Tongue (tissue), 2 donors: Measurements from ENCODE around the gene ESYT3. TPM values are rescaled to one million over a fixed set of nuclear protein-coding genes. Genes with fewer than 3 reads are reported as not detected.
A peak's percentile ranks its signal among the peaks of the same experiment; 100 is the strongest.

Source experiments
- DNase-seq: peaks from one replicate; pipeline ENCODE4 v3.0.0-alpha.2; 2015
- total RNA-seq: library from RNA; depleted of rRNA; stranded (reverse); fragments of >200 nt; gene quantifications from one replicate; pipeline ENCODE4 v1.2.3, GENCODE V29; 2014

Gene ESYT3
- total RNA-seq, result 5.8 TPM

GRCh38 chr3:138434276-138434874 lies at the start of gene ESYT3:
Gene ESYT3 (plus strand): TSS chr3:138434616. CDS start chr3:138434799, 183 bp downstream.
- peak; percentile 79 for DNase-seq

GRCh38 chr3:138384976-138385375 lies 49.4 kb upstream of the ESYT3 start:
- no peak for DNase-seq

- no peak for DNase-seq
Observed at GRCh38 chr3:138389144-138389601, 45.2 kb upstream of the ESYT3 start.

- no peak for DNase-seq
Observed at GRCh38 chr3:138389841-138390581, 44.4 kb upstream of the ESYT3 start.

- DNase-seq, result no peak
Observed at GRCh38 chr3:138390582-138390932, 43.9 kb upstream of the ESYT3 start.

GRCh38 chr3:138394156-138394555 lies 40.3 kb upstream of the ESYT3 start:
- no peak for DNase-seq

GRCh38 chr3:138394686-138395085 lies 39.7 kb upstream of the ESYT3 start:
- no peak for DNase-seq

- no peak for DNase-seq
Observed at GRCh38 chr3:138395865-138396751, 38.3 kb upstream of the ESYT3 start.

DNA sequence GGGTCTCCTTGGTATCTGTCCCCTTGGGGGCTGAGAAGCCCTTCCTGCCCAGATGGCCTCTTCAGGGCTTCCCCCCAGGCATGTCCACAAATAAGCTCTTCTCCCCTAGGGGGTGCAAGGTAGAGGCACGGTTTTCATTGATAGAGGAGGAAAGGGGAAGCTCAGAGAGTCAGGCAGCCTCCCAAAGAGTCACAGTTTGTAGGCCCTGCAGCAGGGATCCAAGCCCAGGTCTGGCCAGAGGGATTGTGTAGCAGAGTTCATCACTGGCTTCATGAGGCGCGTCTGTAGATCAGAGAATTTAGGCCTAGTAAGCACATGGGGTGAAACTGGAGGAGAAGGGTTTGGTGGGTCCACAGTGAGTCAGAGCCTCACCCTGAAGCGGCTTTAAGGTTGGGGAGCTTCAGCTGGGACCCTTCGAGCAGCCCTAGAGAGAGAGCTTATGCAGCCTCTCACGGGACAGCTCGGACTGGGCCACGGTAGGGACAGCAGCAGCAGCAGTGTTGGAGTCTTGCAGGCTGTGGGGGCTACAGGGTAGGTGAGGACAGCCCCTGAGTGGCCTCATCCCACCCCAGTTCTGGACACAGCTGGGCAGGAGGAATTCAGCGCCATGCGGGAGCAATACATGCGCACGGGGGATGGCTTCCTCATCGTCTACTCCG lies 37.5 kb upstream of the ESYT3 start:
- no peak for DNase-seq

DNA sequence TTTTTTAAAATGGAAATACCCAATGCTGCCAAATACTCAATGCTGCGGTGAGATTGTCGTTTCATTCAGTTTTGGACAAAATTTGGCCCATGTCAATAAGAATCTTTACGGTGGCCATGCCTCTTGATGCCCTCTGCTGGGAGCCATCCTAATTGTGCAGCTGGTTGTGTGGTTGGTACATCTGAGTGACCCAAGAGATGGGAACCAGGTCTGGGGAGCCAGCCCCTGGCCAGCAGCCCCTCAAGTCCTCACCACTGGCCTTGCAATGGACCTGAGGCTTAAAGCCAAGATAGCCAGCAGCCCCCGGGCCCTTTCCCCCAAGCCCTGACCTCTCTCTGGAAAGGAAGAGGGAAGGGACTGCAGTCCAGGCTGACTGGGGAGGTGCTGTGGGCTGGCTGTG lies 36.4 kb upstream of the ESYT3 start:
- no peak for DNase-seq

GRCh38 chr3:138398791-138399575 lies 35.4 kb upstream of the ESYT3 start:
- no peak for DNase-seq

DNA sequence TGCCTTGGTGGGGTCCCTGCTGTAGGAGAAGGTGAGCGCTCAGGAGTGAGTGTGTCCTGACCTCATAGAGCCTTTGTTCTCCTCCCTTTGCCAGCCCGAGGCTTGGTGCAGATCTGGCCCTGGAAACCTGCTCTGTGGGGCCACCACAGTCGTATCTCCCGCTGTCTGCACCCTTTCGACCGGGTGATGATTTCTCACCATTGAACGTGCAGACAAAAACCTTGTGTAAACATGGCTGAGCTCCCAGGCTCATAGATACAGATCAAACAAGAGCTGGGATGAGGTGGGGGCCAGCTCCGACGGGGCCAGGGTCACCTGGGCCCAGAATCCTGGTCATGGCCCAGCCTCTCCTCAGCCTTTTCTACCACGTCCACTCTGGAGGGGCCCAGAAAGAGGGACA lies 34.6 kb upstream of the ESYT3 start:
- no peak for DNase-seq

DNA sequence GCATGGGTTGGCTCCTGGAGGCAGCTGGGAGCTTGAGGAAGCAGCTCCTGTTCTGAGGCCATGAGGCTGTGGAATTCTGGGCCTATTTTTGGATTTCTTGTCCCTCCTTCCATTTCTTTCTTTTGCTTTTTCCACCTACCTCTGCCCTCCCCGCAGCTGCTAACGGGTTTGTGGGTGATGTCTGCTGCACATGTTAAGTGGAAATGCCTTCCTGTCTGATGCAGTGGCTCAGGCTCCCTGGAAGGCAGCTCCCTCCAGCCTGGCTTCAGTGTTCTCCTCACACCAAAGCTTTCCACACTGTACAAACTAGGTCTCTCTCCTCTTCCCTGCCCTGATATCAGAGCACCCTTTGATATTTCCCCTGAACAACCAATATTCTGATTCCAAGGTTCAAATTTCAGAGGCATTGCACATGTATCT lies 33.8 kb upstream of the ESYT3 start:
- DNase-seq, result no peak

DNA sequence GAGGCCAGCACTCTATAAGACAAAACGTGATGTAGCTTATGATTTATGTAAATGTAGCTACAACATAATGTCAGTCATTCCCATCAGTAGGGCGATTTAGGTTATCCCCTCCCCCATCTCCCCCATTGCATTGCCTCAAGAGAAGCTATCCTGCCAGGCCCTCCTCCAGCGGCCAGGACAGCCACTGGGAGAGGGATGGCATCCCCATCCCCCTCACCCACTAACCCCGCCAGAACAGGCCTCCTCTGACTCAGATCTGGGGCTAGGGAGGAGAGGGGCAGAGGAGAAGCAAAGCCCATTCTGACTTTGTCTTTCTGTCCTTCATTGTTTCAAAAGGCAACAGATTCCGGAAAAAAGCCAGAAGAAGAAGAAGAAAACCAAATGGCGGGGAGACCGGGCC lies 32.6 kb upstream of the ESYT3 start:
- DNase-seq, result no peak

DNA sequence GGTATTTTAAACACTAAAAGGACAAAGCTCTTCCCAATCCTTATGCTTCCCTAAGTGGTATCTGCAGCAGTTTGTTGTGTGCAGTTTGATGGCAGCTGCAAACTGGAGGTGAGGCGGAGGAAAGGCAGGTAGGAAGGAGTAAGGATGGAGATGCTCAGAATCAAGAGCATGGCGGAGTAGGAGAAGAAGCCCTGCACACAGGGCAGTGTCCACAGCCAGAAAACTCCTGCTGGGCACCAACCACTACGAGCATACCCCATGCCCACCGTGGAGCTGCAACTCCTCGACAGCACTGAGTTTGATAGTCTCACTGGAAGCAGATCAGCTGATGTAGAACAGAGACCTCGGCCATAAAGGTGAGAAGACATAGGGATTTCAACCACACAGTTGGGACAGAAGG lies 30.3 kb upstream of the ESYT3 start:
- no peak for DNase-seq

DNA sequence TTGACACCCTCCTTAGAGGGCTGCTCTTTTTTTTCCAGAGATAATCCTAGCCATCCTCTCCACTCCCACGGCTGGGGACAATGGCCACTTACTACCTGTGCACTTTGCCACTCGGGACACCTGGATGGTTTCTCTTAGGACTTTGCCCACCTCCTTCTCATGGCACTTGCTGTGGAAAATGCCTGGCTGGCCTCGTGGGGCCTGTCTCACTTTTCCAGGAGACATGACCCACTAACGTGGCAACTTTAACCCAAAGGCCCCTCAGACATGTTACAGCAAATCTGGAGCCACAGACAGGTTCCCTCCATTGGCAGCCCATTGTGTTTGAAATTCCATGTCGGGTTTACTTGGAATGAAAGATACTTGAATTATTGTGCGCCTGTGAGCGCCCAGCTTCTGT lies 29.4 kb upstream of the ESYT3 start:
- DNase-seq, result no peak

DNA sequence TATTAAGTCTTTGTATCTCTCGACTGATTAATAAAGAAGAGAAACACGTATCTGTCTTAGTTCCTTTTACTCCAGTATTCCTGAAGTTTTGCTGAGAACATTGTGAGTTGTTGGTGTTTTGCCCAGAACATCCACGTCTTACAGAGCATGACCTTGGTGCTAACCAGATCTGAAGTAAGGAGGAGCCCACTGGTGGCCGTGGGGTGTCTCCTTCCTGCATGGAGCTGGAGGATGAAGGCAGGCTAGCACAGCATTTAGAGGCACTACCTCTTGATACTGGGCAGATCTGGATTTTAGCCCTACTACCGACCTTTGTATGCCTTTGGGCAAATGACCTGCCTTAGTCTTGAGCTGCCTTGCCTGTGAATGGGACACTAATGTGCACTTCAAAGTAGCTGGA lies 28.9 kb upstream of the ESYT3 start:
- DNase-seq, result no peak

- DNase-seq, result no peak
Observed at GRCh38 chr3:138406606-138407005, 27.8 kb upstream of the ESYT3 start.

- DNase-seq, result no peak
Observed at GRCh38 chr3:138407236-138407907, 27.0 kb upstream of the ESYT3 start.

- peak; percentile 34 for DNase-seq
Observed at GRCh38 chr3:138408751-138409570, 25.5 kb upstream of the ESYT3 start.
